OCI-LY7 (cell line): ENCODE measurements around the gene CBX2.

Experiments used
- EZH2phosphoT487 ChIP-seq: fragments of 200-600 bp; sonication (generic); IDR thresholded peaks from 2 replicates; pipeline ENCODE4 v1.6.1; 2018; ENCODE audit warnings: low read depth, borderline replicate concordance, mild to moderate bottlenecking, mixed run types, antibody characterized with exemption, low read length, moderate library complexity, mixed read lengths
- TF ChIP-seq, protein P1 (sequence below): fragments of 200-600 bp; sonication (generic); conservative IDR thresholded peaks from 2 replicates; pipeline ENCODE4 v1.5.1; 2014; ENCODE audit warnings: mild to moderate bottlenecking, antibody characterized with exemption, low read length, moderate library complexity, mixed read lengths

DNA sequence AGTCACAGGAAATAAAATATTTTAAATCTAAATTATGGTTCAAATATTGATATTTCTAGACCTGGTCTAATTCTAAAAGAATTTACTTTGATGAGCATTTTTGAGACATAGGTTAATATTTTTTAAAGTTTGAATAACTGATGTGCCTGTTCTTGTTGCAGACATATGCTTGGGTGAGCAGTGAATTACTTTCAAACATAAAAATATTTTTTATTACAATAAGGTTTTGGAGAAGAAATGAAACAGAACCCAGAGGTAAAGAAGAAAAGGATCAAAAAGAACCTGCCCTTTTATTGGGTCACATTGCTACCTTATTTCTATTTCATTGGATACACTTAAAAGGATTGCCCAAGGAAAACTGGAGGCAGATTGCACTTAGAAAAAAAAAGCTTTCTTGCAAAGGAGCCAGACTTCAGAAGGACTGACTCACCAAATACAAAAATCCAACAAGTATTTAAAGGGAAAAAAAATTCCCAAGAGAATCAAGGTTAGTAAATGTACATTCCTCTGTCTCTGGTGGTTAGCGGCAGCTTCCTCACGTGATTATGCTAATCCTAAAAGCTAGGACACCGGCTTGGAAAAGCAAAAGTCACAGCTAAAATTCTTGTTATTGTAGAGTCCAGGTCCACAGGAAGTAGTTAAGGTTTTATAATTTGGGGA, 28.7 kb upstream of the CBX2 start:
- TF ChIP-seq, protein P1, sequence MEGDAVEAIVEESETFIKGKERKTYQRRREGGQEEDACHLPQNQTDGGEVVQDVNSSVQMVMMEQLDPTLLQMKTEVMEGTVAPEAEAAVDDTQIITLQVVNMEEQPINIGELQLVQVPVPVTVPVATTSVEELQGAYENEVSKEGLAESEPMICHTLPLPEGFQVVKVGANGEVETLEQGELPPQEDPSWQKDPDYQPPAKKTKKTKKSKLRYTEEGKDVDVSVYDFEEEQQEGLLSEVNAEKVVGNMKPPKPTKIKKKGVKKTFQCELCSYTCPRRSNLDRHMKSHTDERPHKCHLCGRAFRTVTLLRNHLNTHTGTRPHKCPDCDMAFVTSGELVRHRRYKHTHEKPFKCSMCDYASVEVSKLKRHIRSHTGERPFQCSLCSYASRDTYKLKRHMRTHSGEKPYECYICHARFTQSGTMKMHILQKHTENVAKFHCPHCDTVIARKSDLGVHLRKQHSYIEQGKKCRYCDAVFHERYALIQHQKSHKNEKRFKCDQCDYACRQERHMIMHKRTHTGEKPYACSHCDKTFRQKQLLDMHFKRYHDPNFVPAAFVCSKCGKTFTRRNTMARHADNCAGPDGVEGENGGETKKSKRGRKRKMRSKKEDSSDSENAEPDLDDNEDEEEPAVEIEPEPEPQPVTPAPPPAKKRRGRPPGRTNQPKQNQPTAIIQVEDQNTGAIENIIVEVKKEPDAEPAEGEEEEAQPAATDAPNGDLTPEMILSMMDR, result no peak
- no peak for TF ChIP-seq EZH2phosphoT487
